Hypothalamus (tissue), 51 donors: ENCODE measurements around the gene GPI.
"Not testable (repeated sequence)": the region's sequence is repeated elsewhere in the genome, so short reads cannot be mapped to it uniquely, and the experiment has no call there.

ENCODE experiments used
- DNase-seq, 51 donors: peaks; one replicate each; lab custom pipeline; 2025; lab: John Stamatoyannopoulos, UW

The GPI gene

GRCh38 chr19:34364830-34365462 lies at the start of gene GPI:
Gene GPI (plus strand): TSS chr19:34365196. CDS start chr19:34365267, 71 bp downstream.
- peak in 49 of 51 donors; percentile 10 to 76 (median 47) for DNase-seq

GRCh38 chr19:34316247-34316646 lies 48.7 kb upstream of the GPI start:
- no peak for DNase-seq

- no peak for DNase-seq
Observed at GRCh38 chr19:34316741-34317301, 48.2 kb upstream of the GPI start.

GRCh38 chr19:34317311-34317927 lies 47.6 kb upstream of the GPI start:
- DNase-seq: no peak

- no peak for DNase-seq
Observed at GRCh38 chr19:34319230-34319585, 45.8 kb upstream of the GPI start.

GRCh38 chr19:34319785-34320184 lies 45.2 kb upstream of the GPI start:
- peak in 1 of 51 donors; percentile 7 for DNase-seq

- peak in 2 of 51 donors; percentile 11 to 19 for DNase-seq
Observed at GRCh38 chr19:34320277-34320676, 44.7 kb upstream of the GPI start.

- DNase-seq: no peak
Observed at GRCh38 chr19:34321735-34322134, 43.3 kb upstream of the GPI start.

- DNase-seq: no peak
Observed at GRCh38 chr19:34323433-34324204, 41.4 kb upstream of the GPI start.

GRCh38 chr19:34324320-34324719 lies 40.7 kb upstream of the GPI start:
- DNase-seq: no peak

- DNase-seq: no peak
Observed at GRCh38 chr19:34325181-34325580, 39.8 kb upstream of the GPI start.

- DNase-seq: no peak
Observed at GRCh38 chr19:34325981-34326787, 38.8 kb upstream of the GPI start.

GRCh38 chr19:34327851-34328250 lies 37.1 kb upstream of the GPI start:
- DNase-seq: no peak

- DNase-seq: no peak
Observed at GRCh38 chr19:34328982-34329381, 36.0 kb upstream of the GPI start.

GRCh38 chr19:34330116-34330515 lies 34.9 kb upstream of the GPI start:
- DNase-seq: no peak

- not testable (repeated sequence) for DNase-seq
Observed at GRCh38 chr19:34330596-34330995, 34.4 kb upstream of the GPI start.

- DNase-seq: not testable (repeated sequence)
Observed at GRCh38 chr19:34331596-34331995, 33.4 kb upstream of the GPI start.

GRCh38 chr19:34332027-34332760 lies 32.8 kb upstream of the GPI start:
- no peak for DNase-seq

- no peak for DNase-seq
Observed at GRCh38 chr19:34335914-34336313, 29.1 kb upstream of the GPI start.

- DNase-seq: peak in 1 of 51 donors; percentile 33
Observed at GRCh38 chr19:34336781-34337271, 28.2 kb upstream of the GPI start.
